ENCODE measurements around the gene SCAF8.

SCAF8 gene

GRCh38 chr6:154733626-154734382 is 588 bp downstream of the SCAF8 start (continued):
- TF ChIP-seq TSHZ1 (tag by site-specific recombination; IDR thresholded peaks at IDR 0.05; ENCODE audit: borderline replicate concordance) (no peak), ZNF701 (tag by site-specific recombination; IDR thresholded peaks at IDR 0.05) (no peak), ZNF23 (tag by site-specific recombination; IDR thresholded peaks at IDR 0.05; ENCODE audit: borderline replicate concordance) (no peak), SP2 (tag by site-specific recombination; IDR thresholded peaks at IDR 0.05) (peak; percentile 98), ZNF19 (tag by site-specific recombination; IDR thresholded peaks at IDR 0.05; ENCODE audit: low read depth) (no peak), MZF1 (tag by site-specific recombination; IDR thresholded peaks at IDR 0.05; ENCODE audit: borderline replicate concordance) (no peak), ZNF561 (tag by site-specific recombination; IDR thresholded peaks at IDR 0.05; ENCODE audit: borderline replicate concordance) (0 out of 2 replicates have a peak, but pooled peaks have one; percentile 86), GFI1B (tag by site-specific recombination; IDR thresholded peaks at IDR 0.05) (no peak), ELK4 (IDR thresholded peaks at IDR 0.05; ENCODE audit: borderline replicate concordance, low read depth, low read length) (no peak), ZNF600 (tag by site-specific recombination; IDR thresholded peaks at IDR 0.05) (peak; percentile 44; the same call in 1 of the 2 replicates), WT1 (tag by site-specific recombination; IDR thresholded peaks at IDR 0.05) (peak; percentile 58), ZNF670 (tag by site-specific recombination; IDR thresholded peaks at IDR 0.05; ENCODE audit: low read depth) (no peak), ZNF426 (tag by site-specific recombination; IDR thresholded peaks at IDR 0.05) (no peak), ZNF2 (tag by site-specific recombination; IDR thresholded peaks at IDR 0.05) (peak; percentile 29), ZNF473 (tag by site-specific recombination; IDR thresholded peaks at IDR 0.05) (no peak), KLF1 (tag by site-specific recombination; IDR thresholded peaks at IDR 0.05) (peak; percentile 83), ZNF792 (tag by site-specific recombination; IDR thresholded peaks at IDR 0.05) (no peak), BCL6B (tag by site-specific recombination; IDR thresholded peaks at IDR 0.05) (no peak), ZNF501 (tag by site-specific recombination; IDR thresholded peaks at IDR 0.05) (no peak), ZNF571 (tag by site-specific recombination; IDR thresholded peaks at IDR 0.05) (no peak), ZNF202 (tag by site-specific recombination; IDR thresholded peaks at IDR 0.05; ENCODE audit: borderline replicate concordance) (no peak), ZNF596 (tag by site-specific recombination; IDR thresholded peaks at IDR 0.05) (no peak), ZFP3 (tag by site-specific recombination; IDR thresholded peaks at IDR 0.05; ENCODE audit: low read depth) (no peak), ZNF654 (tag by site-specific recombination; IDR thresholded peaks at IDR 0.05; ENCODE audit: low read depth) (no peak), ZIC2 (tag by site-specific recombination; IDR thresholded peaks at IDR 0.05) (peak; percentile 39), ZNF433 (tag by site-specific recombination; IDR thresholded peaks at IDR 0.05; ENCODE audit: low read depth) (no peak), TCF7L2 (IDR thresholded peaks at IDR 0.05; ENCODE audit: borderline replicate concordance, low read depth, low read length) (no peak), ZNF664 (tag by site-specific recombination; IDR thresholded peaks at IDR 0.05) (no peak), ZNF18 (tag by site-specific recombination; IDR thresholded peaks at IDR 0.05) (no peak), ZNF155 (tag by site-specific recombination; IDR thresholded peaks at IDR 0.05) (no peak), ZNF266 (tag by site-specific recombination; IDR thresholded peaks at IDR 0.05; ENCODE audit: low read depth) (no peak)

Data from HEK293 (cell line).